CD8-positive, alpha-beta memory T cell (primary cell): ENCODE data around the gene FREY1. TPM values are rescaled to one million over a fixed set of nuclear protein-coding genes. Genes with fewer than 3 reads are reported as not detected.

Experiments used
- CTCF ChIA-PET: fragments of 350-600 bp; sonication (Branson Sonifier 250); formaldehyde crosslinking; loops from one replicate; lab custom pipeline; 2021; ENCODE audit warnings: antibody characterized with exemption; lab: Charles Lee
- POLR2A ChIA-PET: fragments of 350-600 bp; sonication (Branson Sonifier 250); formaldehyde crosslinking; loops from one replicate; lab custom pipeline; 2021; ENCODE audit warnings: antibody characterized with exemption; lab: Charles Lee
- DNase-seq, 5 donors: peaks; one replicate each; pipeline versions ENCODE4 v3.0.0 to v3.0.0-alpha.2; 2020 to 2022; ENCODE audit warnings: mixed read lengths in 1 of 5
- H3K27ac ChIP-seq: one replicate; pipeline ENCODE4 v1.7.0; 2013; ENCODE audit warnings: low read depth, mild to moderate bottlenecking, low read length, moderate library complexity
- H3K27me3 ChIP-seq: 2 replicates; pipeline ENCODE4 v1.7.0; 2013; ENCODE audit warnings: low read length, mild to moderate bottlenecking; ENCODE audit not compliant: insufficient read depth, poor library complexity, severe bottlenecking
- H3K36me3 ChIP-seq: 2 replicates; pipeline ENCODE4 v1.7.0; 2013; ENCODE audit warnings: mild to moderate bottlenecking, low read length, moderate library complexity; ENCODE audit not compliant: insufficient read depth
- H3K4me1 ChIP-seq: 2 replicates; pipeline ENCODE4 v1.7.0; 2013; ENCODE audit warnings: mild to moderate bottlenecking, low read length, moderate library complexity; ENCODE audit not compliant: insufficient read depth
- H3K4me3 ChIP-seq: 2 replicates; pipeline ENCODE4 v1.7.0; 2013; ENCODE audit warnings: mild to moderate bottlenecking, low read length
- H3K9me3 ChIP-seq: 2 replicates; pipeline ENCODE4 v1.7.0; 2013; ENCODE audit warnings: mild to moderate bottlenecking, low read length
- H3K27ac Mint-ChIP-seq, 8 donors: one replicate each; pipeline ENCODE4 v1.8.0; 2020 to 2021; ENCODE audit warnings: mixed read lengths in 8 of 8, mild to moderate bottlenecking in 6 of 8, inconsistent platforms in 3 of 8, moderate library complexity in 3 of 8
- H3K27me3 Mint-ChIP-seq, 2 donors: one replicate each; pipeline ENCODE4 v1.8.0; 2020 to 2021; ENCODE audit warnings: mixed read lengths in 2 of 2, mild to moderate bottlenecking in 1 of 2, moderate library complexity in 1 of 2
- H3K36me3 Mint-ChIP-seq, 3 donors: one replicate each; pipeline ENCODE4 v1.8.0; 2020 to 2021; ENCODE audit warnings: mixed read lengths in 3 of 3, inconsistent platforms in 1 of 3, mild to moderate bottlenecking in 1 of 3
- H3K4me1 Mint-ChIP-seq, 3 donors: one replicate each; pipeline ENCODE4 v1.8.0; 2020 to 2021; ENCODE audit warnings: mixed read lengths in 3 of 3, inconsistent platforms in 1 of 3, mild to moderate bottlenecking in 1 of 3
- H3K4me3 Mint-ChIP-seq, 7 donors: one replicate each; pipeline ENCODE4 v1.8.0; 2020 to 2021; ENCODE audit warnings: mixed read lengths in 7 of 7, mild to moderate bottlenecking in 6 of 7, moderate library complexity in 4 of 7, inconsistent platforms in 2 of 7
- H3K9me3 Mint-ChIP-seq, 5 donors: one replicate each; pipeline ENCODE4 v1.8.0; 2020 to 2022; ENCODE audit warnings: mixed read lengths in 5 of 5, mild to moderate bottlenecking in 3 of 5, moderate library complexity in 2 of 5, inconsistent platforms in 1 of 5
- polyA plus RNA-seq: library from polyadenylated mRNA; unstranded; fragments of 300-500 nt; fragmentation: Illumina TruSeq; gene quantifications from one replicate; pipeline ENCODE4 v1.2.3, GENCODE V29; 2021
- total RNA-seq, 2 experiments: library from RNA; stranded (reverse); gene quantifications; one replicate each; pipeline ENCODE4 v1.2.3, GENCODE V29; 2021

The FREY1 gene
- total and polyA plus RNA-seq, 3 experiments from 2014 or later = 0.43 to 2.0 (median 1.1) TPM

- Mint-ChIP-seq H3K4me1 (peaks cover 34 to 55% (median 36%) of the 10 kb centered on the region in 3 donors), H3K9me3 (no peaks in the 10 kb centered on the region)
- POLR2A ChIA-PET = no interaction called here
These were observed 24.7 kb upstream of the FREY1 start for GRCh38 chr11:45931739-45932138.

DNA sequence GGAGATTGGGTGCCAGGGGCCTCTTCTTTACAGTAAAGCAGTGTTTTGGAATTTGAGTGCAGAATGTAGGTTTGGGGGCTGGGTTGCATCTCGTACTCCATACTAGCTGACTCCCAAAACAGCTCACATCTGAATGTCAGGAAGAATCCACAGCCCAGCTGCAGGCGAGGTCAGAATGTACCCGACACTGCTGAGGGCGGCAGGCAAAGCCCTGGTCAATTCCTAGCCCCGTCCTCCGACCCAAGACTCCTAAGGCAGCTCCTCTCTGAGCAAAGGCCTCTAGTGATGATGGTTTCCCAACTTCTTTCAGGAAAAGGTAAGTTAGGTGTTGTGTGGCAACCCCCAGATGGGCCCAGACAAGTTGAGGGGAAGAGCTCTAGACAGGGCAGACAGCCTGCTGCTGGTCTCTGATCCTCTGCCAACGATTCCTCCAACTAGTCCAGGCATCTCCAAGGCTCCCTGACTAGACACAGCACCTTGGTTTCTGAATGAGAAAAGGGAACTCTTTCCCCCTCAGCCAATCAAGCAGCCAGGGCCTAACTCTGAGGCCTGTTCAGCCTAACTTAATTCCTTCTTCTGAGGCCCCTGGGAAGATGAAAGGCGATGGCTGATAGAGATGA, 24.0 kb upstream of the FREY1 start:
- Mint-ChIP-seq H3K27ac (peak overlapping the region; percentile 63 to 95 (median 86)), H3K36me3 (peaks cover 0 to 46% (median 3%) of the 10 kb centered on the region in 3 donors), H3K27me3 (peaks cover 0 to 4% of the 10 kb centered on the region in 2 donors), H3K4me1 (peaks cover 34 to 61% (median 36%) of the 10 kb centered on the region in 3 donors), H3K4me3 (peak overlapping the region in 5 of 7 donors; percentile 13 to 76 (median 37)), H3K9me3 (no peaks in the 10 kb centered on the region)
- H3K4me1 ChIP-seq = peaks cover 26% of the 10 kb centered on the region
- H3K36me3 ChIP-seq = peaks cover 27% of the 10 kb centered on the region
- no peak overlapping the region for H3K4me3 ChIP-seq
- ChIA-PET POLR2A (interaction anchor here (2.1 kb wide), 1 partner anchor 13 kb away, joined by 13 read pairs; the partner anchor contains the start of gene PEX16), CTCF (interaction anchor here (1.9 kb wide), 1 partner anchor 13 kb away, joined by 7 read pairs; the partner anchor contains the start of gene PEX16)
- H3K27me3 ChIP-seq = no peaks in the 10 kb centered on the region
- DNase-seq = no peak
- H3K9me3 ChIP-seq = no peaks in the 10 kb centered on the region
- H3K27ac ChIP-seq = peak overlapping the region; percentile 15

More at GRCh38 chr11:45931739-45932138, 24.7 kb upstream of the FREY1 start:
- peaks cover 27% of the 10 kb centered on the region for H3K36me3 ChIP-seq
- H3K27me3 ChIP-seq = no peaks in the 10 kb centered on the region
- Mint-ChIP-seq H3K27ac (peak overlapping the region; percentile 46 to 95 (median 86)), H3K36me3 (peaks cover 0 to 52% (median 7%) of the 10 kb centered on the region in 3 donors), H3K27me3 (peaks cover 0 to 4% of the 10 kb centered on the region in 2 donors), H3K4me3 (peak overlapping the region in 2 of 7 donors; percentile 21 to 44)
- no peaks in the 10 kb centered on the region for H3K9me3 ChIP-seq
- no peak overlapping the region for H3K27ac ChIP-seq
- H3K4me1 ChIP-seq = peaks cover 26% of the 10 kb centered on the region
- no peak for DNase-seq
- H3K4me3 ChIP-seq = no peak overlapping the region
- CTCF ChIA-PET = no interaction called here

- POLR2A ChIA-PET = interaction anchor here (2.1 kb wide), 1 partner anchor 12 kb away, joined by 13 read pairs; the partner anchor contains the start of gene PEX16
- H3K4me3 ChIP-seq = no peak overlapping the region
- peaks cover 0 to 38% (median 3%) of the 10 kb centered on the region in 3 donors for H3K36me3 Mint-ChIP-seq
These were observed 23.1 kb upstream of the FREY1 start for GRCh38 chr11:45930031-45930794.

GRCh38 chr11:45929486-45930030, 22.5 kb upstream of the FREY1 start:
- peak overlapping the region; percentile 4 to 81 (median 75) for H3K4me3 Mint-ChIP-seq
- H3K27me3 Mint-ChIP-seq = peaks cover 0 to 4% of the 10 kb centered on the region in 2 donors
- H3K36me3 Mint-ChIP-seq = peaks cover 0 to 32% (median 3%) of the 10 kb centered on the region in 3 donors
- Histone ChIP-seq H3K9me3 (no peaks in the 10 kb centered on the region), H3K36me3 (peaks cover 13% of the 10 kb centered on the region), H3K4me1 (peaks cover 26% of the 10 kb centered on the region), H3K27me3 (no peaks in the 10 kb centered on the region), H3K27ac (peak overlapping the region; percentile 10), H3K4me3 (no peak overlapping the region)
- peak overlapping the region; percentile 84 to 95 (median 92) for H3K27ac Mint-ChIP-seq
- POLR2A ChIA-PET = interaction anchor here (0.6 to 2.1 kb wide), 2 partner anchors 12 to 183 kb away, joined by 3 to 13 read pairs; partner anchors contain the start of gene PEX16
- no peak for DNase-seq
- H3K9me3 Mint-ChIP-seq = no peaks in the 10 kb centered on the region
- peaks cover 34 to 68% (median 36%) of the 10 kb centered on the region in 3 donors for H3K4me1 Mint-ChIP-seq
- CTCF ChIA-PET = interaction anchor here (0.6 to 1.9 kb wide), 2 partner anchors 12 to 28 kb away, joined by 3 to 7 read pairs; partner anchors contain the start of gene PEX16

More at GRCh38 chr11:45930031-45930794, 23.1 kb upstream of the FREY1 start:
- peak overlapping the region; percentile 84 to 95 (median 92) for H3K27ac Mint-ChIP-seq
- peaks cover 34 to 65% (median 36%) of the 10 kb centered on the region in 3 donors for H3K4me1 Mint-ChIP-seq
- Histone ChIP-seq H3K4me1 (peaks cover 26% of the 10 kb centered on the region), H3K36me3 (peaks cover 20% of the 10 kb centered on the region), H3K9me3 (no peaks in the 10 kb centered on the region), H3K27ac (peak overlapping the region; percentile 14), H3K27me3 (no peaks in the 10 kb centered on the region)
- peak in 4 of 5 donors; percentile 31 to 71 (median 46) for DNase-seq
- H3K4me3 Mint-ChIP-seq = peak overlapping the region; percentile 4 to 81 (median 75)
- CTCF ChIA-PET = interaction anchor here (0.6 to 1.9 kb wide), 3 partner anchors 12 to 309 kb away, joined by 3 to 7 read pairs (median 3); partner anchors contain the start of gene PEX16
- H3K27me3 Mint-ChIP-seq = peaks cover 0 to 4% of the 10 kb centered on the region in 2 donors
- H3K9me3 Mint-ChIP-seq = no peaks in the 10 kb centered on the region

DNA sequence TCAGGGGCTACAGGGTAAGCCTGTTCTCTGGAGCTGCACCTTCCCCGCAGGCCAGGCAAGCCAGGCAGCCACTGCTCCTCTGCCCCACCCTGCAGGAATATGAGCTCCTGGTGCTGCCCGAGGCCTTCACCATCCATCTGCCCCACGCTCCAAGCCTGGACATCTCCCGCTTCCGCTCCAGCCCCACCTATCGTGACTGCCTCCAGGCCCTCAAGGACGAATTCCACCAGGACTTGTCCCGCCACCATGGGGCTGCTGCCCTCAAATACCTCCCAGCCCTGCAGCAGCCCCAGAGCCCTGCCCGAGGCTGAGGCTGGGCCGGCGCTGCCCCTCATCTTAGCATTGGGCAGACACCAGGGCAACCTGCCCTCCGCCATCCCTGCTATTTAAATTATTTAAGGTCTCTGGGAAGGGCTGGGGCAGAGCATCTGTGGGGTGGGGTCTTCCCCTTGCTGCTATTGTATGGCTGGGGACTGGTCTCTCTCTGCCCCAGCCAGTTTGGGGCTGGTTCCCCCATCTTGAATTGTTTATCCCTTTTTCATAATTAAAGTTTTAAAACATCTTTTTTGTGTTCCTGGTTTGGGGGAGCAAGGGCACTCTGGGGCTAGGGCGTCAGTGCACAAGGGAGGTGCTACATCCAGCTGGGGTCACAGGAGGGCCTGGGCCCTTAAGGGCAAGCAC, 21.6 kb upstream of the FREY1 start:
- H3K9me3 ChIP-seq = no peaks in the 10 kb centered on the region
- ChIA-PET CTCF (interaction anchor here (1.4 kb wide), 1 partner anchor 36 kb away, joined by 3 read pairs; no protein-coding TSS in a partner anchor), POLR2A (interaction anchor here (2.1 kb wide), 1 partner anchor 11 kb away, joined by 13 read pairs; the partner anchor contains the start of gene PEX16)
- H3K4me3 Mint-ChIP-seq = peak overlapping the region in 1 of 7 donors; percentile 51
- no peak overlapping the region for H3K27ac ChIP-seq
- no peaks in the 10 kb centered on the region for H3K27me3 ChIP-seq
- peaks cover 0 to 5% of the 10 kb centered on the region in 2 donors for H3K27me3 Mint-ChIP-seq
- H3K4me3 ChIP-seq = no peak overlapping the region
- peak overlapping the region in 6 of 8 donors; percentile 36 to 82 (median 56) for H3K27ac Mint-ChIP-seq
- H3K4me1 ChIP-seq = peaks cover 26% of the 10 kb centered on the region
- H3K9me3 Mint-ChIP-seq = no peaks in the 10 kb centered on the region
- H3K36me3 Mint-ChIP-seq = peaks cover 0 to 23% (median 3%) of the 10 kb centered on the region in 3 donors
- DNase-seq = no peak
- H3K36me3 ChIP-seq = peaks cover 4% of the 10 kb centered on the region
- H3K4me1 Mint-ChIP-seq = peaks cover 41 to 75% (median 43%) of the 10 kb centered on the region in 3 donors

DNA sequence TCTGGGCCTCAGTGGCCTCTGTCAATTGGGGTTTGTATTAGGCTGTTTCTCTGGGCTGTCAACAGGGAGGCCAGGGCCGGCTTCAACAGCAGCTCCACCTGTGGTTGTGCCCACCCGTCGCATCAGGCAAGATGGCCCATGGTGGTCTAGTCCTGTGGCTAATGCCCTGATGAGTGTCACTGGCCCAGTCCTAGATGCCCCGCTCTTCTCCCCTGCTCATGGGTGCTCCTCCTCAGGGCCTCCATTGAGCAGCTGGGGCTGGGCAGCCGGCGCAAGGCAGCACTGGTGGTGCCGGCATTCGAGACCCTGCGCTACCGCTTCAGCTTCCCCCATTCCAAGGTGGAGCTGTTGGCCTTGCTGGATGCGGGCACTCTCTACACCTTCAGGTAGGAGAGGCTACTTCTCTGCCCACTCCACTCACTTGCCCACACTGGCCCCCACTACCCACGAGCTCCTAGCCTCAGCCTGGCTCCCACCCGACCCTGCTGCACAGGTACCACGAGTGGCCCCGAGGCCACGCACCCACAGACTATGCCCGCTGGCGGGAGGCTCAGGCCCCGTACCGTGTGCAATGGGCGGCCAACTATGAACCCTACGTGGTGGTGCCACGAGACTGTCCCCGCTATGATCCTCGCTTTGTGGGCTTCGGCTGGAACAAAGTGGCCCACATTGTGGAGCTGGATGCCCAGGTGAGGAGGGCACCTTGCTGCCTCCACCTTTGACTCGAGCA, 20.8 kb upstream of the FREY1 start:
- Mint-ChIP-seq H3K27ac (peak overlapping the region in 7 of 8 donors; percentile 48 to 97 (median 76)), H3K27me3 (peaks cover 0 to 10% of the 10 kb centered on the region in 2 donors), H3K9me3 (no peaks in the 10 kb centered on the region), H3K4me1 (peaks cover 45 to 80% (median 47%) of the 10 kb centered on the region in 3 donors), H3K36me3 (peaks cover 0 to 14% (median 2%) of the 10 kb centered on the region in 3 donors), H3K4me3 (peak overlapping the region in 2 of 7 donors; percentile 8 to 55)
- Histone ChIP-seq H3K36me3 (no peaks in the 10 kb centered on the region), H3K27me3 (no peaks in the 10 kb centered on the region), H3K27ac (no peak overlapping the region), H3K9me3 (no peaks in the 10 kb centered on the region), H3K4me1 (peaks cover 26% of the 10 kb centered on the region), H3K4me3 (no peak overlapping the region)
- ChIA-PET CTCF (interaction anchor here (1.3 to 2.1 kb wide), 3 partner anchors 37 to 79 kb away, joined by 3 to 6 read pairs (median 3); no protein-coding TSS in a partner anchor), POLR2A (no interaction called here)
- no peak for DNase-seq
